Endothelial cell of umbilical vein (primary cell): Measurements from ENCODE around the gene SAMD11. TPM values are rescaled to one million over a fixed set of nuclear protein-coding genes. Genes with fewer than 3 reads are reported as not detected.

ENCODE experiments used
- BruUV-seq: library from RNA; stranded (reverse); fragments of 400-500 nt; replicated peaks from 2 replicates; lab custom pipeline; 2021; lab: Mats Ljungman, UMichigan
- CTCF ChIA-PET: fragments of 300-600, 350-600 bp; sonication (Branson Sonifier 250); formaldehyde crosslinking; loops from one replicate; lab custom pipeline; 2021; ENCODE audit warnings: antibody characterized with exemption, inconsistent platforms; lab: Charles Lee
- POLR2A ChIA-PET: fragments of 300-600, 350-600 bp; sonication (Branson Sonifier 250); formaldehyde crosslinking; loops from one replicate; lab custom pipeline; 2021; ENCODE audit warnings: antibody characterized with exemption, inconsistent platforms; lab: Charles Lee
- DNase-seq: peaks from one replicate; pipeline ENCODE4 v3.0.0-alpha.2; 2011; ENCODE audit warnings: low read depth, low spot score
- FAIRE-seq: peaks from 2 replicates; lab custom pipeline; 2011; peaks lifted over from hg19 to GRCh38; lab: Jason Lieb, UNC
- H2AFZ ChIP-seq: 2 replicates; pipeline ENCODE4 v1.6.0; 2012; ENCODE audit warnings: low read depth, low read length, control low read depth, inconsistent platforms
- H3K27ac ChIP-seq: 2 replicates; pipeline ENCODE4 v1.5.1; 2011; ENCODE audit warnings: low read depth, mild to moderate bottlenecking, control low read depth, low read length, moderate library complexity; ENCODE audit not compliant: insufficient read depth
- H3K27me3 ChIP-seq, 2 experiments: 2 replicates each; pipeline versions ENCODE4 v1.6.0 to v1.6.1; 2011; ENCODE audit warnings: low read length in 2 of 2, mixed read lengths in 1 of 2; ENCODE audit not compliant: control insufficient read depth in 2 of 2, insufficient read depth in 2 of 2
- H3K36me3 ChIP-seq, 2 experiments: 2 replicates in 1 of 2; 3 replicates in 1 of 2; pipeline ENCODE4 v1.5.1; 2011; ENCODE audit warnings: low read length in 2 of 2, mild to moderate bottlenecking in 1 of 2, moderate library complexity in 1 of 2; ENCODE audit not compliant: control insufficient read depth in 2 of 2, insufficient read depth in 2 of 2; ENCODE audit errors: extremely low read depth in 1 of 2
- H3K4me1 ChIP-seq: 3 replicates; pipeline ENCODE4 v1.5.1; 2011; ENCODE audit warnings: mild to moderate bottlenecking, low read length; ENCODE audit not compliant: control insufficient read depth, insufficient read depth; ENCODE audit errors: extremely low read depth
- H3K4me2 ChIP-seq: 2 replicates; pipeline ENCODE4 v1.6.1; 2011; ENCODE audit warnings: low read length, control low read depth, mixed read lengths; ENCODE audit not compliant: insufficient read depth
- H3K4me3 ChIP-seq, 3 experiments: fragments of 200-600 bp in 1 of 3; sonication (generic), shearing (Covaris generic) in 1 of 3; replicated peaks in 1 of 3; 2 replicates each; pipeline ENCODE4 v1.5.1; 2011 to 2016; ENCODE audit warnings: control low read depth in 3 of 3, low read length in 3 of 3, mild to moderate bottlenecking in 2 of 3, inconsistent platforms in 1 of 3, low read depth in 1 of 3, moderate library complexity in 1 of 3; ENCODE audit not compliant: insufficient read depth in 1 of 3
- H3K79me2 ChIP-seq: 2 replicates; pipeline ENCODE4 v1.6.0; 2012; ENCODE audit warnings: low read length, inconsistent platforms; ENCODE audit not compliant: control insufficient read depth, insufficient read depth
- H3K9ac ChIP-seq: replicated peaks from 2 replicates; pipeline ENCODE3; 2011; ENCODE audit warnings: low read length, control low read depth; ENCODE audit not compliant: insufficient read depth; ENCODE audit errors: extremely low read depth
- H3K9me1 ChIP-seq: replicated peaks from 3 replicates; pipeline ENCODE4 v1.6.0; 2011; ENCODE audit warnings: mild to moderate bottlenecking, low read length; ENCODE audit not compliant: control insufficient read depth, insufficient read depth; ENCODE audit errors: extremely low read depth
- H3K9me3 ChIP-seq: replicated peaks from 2 replicates; pipeline ENCODE4 v1.5.1; 2012; ENCODE audit warnings: low read length, inconsistent platforms; ENCODE audit not compliant: control insufficient read depth, insufficient read depth
- H4K20me1 ChIP-seq: replicated peaks from 2 replicates; pipeline ENCODE3; 2011; ENCODE audit warnings: mild to moderate bottlenecking, low read length; ENCODE audit not compliant: control insufficient read depth, insufficient read depth; ENCODE audit errors: extremely low read depth
- EZH2 ChIP-seq: IDR thresholded peaks from 2 replicates; pipeline ENCODE4 v1.6.1; 2012; ENCODE audit warnings: borderline replicate concordance, low read depth, mild to moderate bottlenecking, moderate library complexity, low read length, inconsistent platforms; ENCODE audit not compliant: severe bottlenecking
- FOS ChIP-seq: IDR thresholded peaks from 2 replicates; pipeline ENCODE4 v1.6.1; 2011; ENCODE audit warnings: mild to moderate bottlenecking, low read length, moderate library complexity, borderline replicate concordance; ENCODE audit not compliant: insufficient read depth
- GATA2 ChIP-seq: IDR thresholded peaks from 2 replicates; pipeline ENCODE4 v1.7.0; 2011; ENCODE audit warnings: low read depth, mild to moderate bottlenecking, moderate library complexity, mixed read lengths, low read length; ENCODE audit not compliant: insufficient read length, insufficient read depth
- JUN ChIP-seq: IDR thresholded peaks from 2 replicates; pipeline ENCODE4 v1.6.1; 2011; ENCODE audit warnings: borderline replicate concordance, low read depth; ENCODE audit not compliant: insufficient read length, insufficient read depth
- MAX ChIP-seq: IDR thresholded peaks from 2 replicates; pipeline ENCODE4 v1.6.1; 2011; ENCODE audit not compliant: insufficient read depth, insufficient read length
- MYC ChIP-seq: IDR thresholded peaks from one replicate; pipeline ENCODE4 v1.6.1; 2011; ENCODE audit warnings: mild to moderate bottlenecking, low read depth, low read length
- POLR2A ChIP-seq: IDR thresholded peaks from 2 replicates; pipeline ENCODE4 v1.6.1; 2012; ENCODE audit warnings: low read depth, mild to moderate bottlenecking, control low read depth, low read length
- POLR2AphosphoS5 ChIP-seq: IDR thresholded peaks from 2 replicates; pipeline ENCODE4 v1.6.1; 2012; ENCODE audit warnings: low read depth, mild to moderate bottlenecking, control low read depth, low read length, moderate library complexity; ENCODE audit not compliant: insufficient read depth
- dilution Hi-C: fragments of 300-500 bp; cut with MboI; formaldehyde crosslinking; loops from one replicate; pipeline ENCODE4 v1.15.0; 2019; ENCODE audit warnings: low sequenced_read_pairs; ENCODE audit not compliant: extremely low pct_ligation_motif_present
- intact Hi-C: fragments of 100-400 bp; cut with micrococcal nuclease; formaldehyde crosslinking; loops from one replicate; pipeline ENCODE4 v1.10.0; 2022
- polyA plus RNA-seq, 4 experiments: library from polyadenylated mRNA; depleted of rRNA in 3 of 4; stranded (reverse) in 3 of 4; unstranded in 1 of 4; fragments of >200 nt; gene quantifications; 2 replicates each; pipeline versions ENCODE4 v1.2.1 to v1.2.3, GENCODE V29; 2011 to 2012; ENCODE audit warnings: missing spikeins in 1 of 4
- total RNA-seq: library from RNA; stranded (reverse); gene quantifications from 2 replicates; pipeline ENCODE4 v1.2.3, GENCODE V29; 2021

The SAMD11 gene
- total and polyA plus RNA-seq, 2 donors (not counting 3 experiments of a cell fraction or from before 2014, with no cell fraction given), result not detected

DNA sequence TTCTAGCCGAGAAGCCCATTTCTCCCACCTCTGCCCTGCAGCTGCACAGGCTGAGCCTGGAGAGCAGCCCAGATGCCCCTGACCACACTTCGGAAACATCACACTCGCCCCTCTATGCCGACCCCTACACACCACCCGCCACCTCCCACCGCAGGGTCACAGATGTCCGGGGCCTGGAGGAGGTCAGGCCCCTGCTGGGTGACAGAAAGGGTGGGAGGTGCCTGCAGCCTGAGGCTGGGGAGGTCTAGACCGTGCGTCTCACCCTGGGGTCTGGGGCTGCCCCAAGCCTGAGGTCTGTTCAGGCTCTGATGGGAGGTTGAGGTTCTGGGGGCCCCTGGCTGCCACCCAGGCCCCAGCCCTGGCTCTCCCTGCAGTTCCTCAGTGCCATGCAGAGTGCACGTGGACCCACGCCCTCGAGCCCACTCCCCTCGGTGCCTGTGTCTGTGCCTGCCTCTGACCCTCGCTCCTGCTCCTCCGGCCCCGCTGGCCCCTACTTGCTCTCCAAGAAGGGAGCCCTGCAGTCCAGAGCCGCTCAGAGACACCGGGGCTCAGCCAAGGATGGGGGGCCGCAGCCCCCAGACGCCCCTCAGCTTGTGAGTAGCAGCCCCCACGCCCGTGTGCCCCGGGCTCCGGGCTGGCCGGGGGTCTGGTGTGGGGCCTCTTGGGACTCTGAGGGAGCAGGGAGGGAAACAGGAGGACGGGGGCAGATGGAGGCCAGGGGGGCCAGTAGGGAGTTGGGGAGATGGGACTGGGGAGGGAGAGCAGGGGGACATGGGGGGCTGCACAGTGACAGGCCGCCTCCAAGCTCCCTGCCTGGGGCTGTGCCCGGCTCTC, 50.0 kb downstream of the SAMD11 start:
- intact Hi-C loops, result no loop called here
- Histone ChIP-seq H3K4me1 (no peaks in the 10 kb centered on the region), H3K9me3 (no peaks in the 10 kb centered on the region), H3K27ac (no peak overlapping the region), H2AFZ (no peak overlapping the region), H3K36me3 (no peaks in the 10 kb centered on the region), H3K9me1 (no peaks in the 10 kb centered on the region), H3K4me3 (no peak overlapping the region), H3K27me3 (peaks cover 2% of the 10 kb centered on the region in 2 experiments), H4K20me1 (no peaks in the 10 kb centered on the region), H3K9ac (no peak overlapping the region), H3K4me2 (no peak overlapping the region), H3K79me2 (no peaks in the 10 kb centered on the region)
- CTCF ChIA-PET, result interaction anchor here (1.2 kb wide), 1 partner anchor 11 kb away, joined by 3 read pairs; no protein-coding TSS in a partner anchor
- dilution Hi-C loops, result no loop called here
- DNase-seq (no peak), FAIRE-seq (no peak)
- no TSS peak for BruUV-seq
- POLR2A ChIA-PET, result no interaction called here
- no peak for TF ChIP-seq MAX
- TF ChIP-seq GATA2, result no peak

DNA sequence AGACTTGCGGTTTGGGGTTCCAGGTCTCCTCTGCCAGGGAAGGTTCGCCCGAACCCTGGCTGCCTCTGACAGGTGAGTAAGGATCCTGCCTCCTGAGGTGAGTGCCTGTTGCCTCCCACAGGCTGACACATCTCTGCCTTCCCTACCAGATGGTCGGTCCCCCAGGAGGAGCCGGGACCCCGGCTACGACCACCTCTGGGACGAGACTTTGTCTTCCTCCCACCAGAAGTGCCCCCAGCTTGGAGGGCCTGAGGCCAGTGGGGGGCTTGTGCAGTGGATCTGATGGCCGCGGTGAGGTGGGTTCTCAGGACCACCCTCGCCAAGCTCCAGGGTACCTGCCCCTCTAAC, 50.5 kb downstream of the SAMD11 start:
- DNase-seq (no peak), FAIRE-seq (no peak)
- Histone ChIP-seq H4K20me1 (no peaks in the 10 kb centered on the region), H3K4me2 (no peak overlapping the region), H3K4me1 (no peaks in the 10 kb centered on the region), H3K9ac (no peak overlapping the region), H2AFZ (no peak overlapping the region), H3K27ac (no peak overlapping the region), H3K4me3 (no peak overlapping the region), H3K79me2 (no peaks in the 10 kb centered on the region), H3K27me3 (peaks cover 2% of the 10 kb centered on the region in 2 experiments), H3K9me1 (no peaks in the 10 kb centered on the region), H3K9me3 (no peaks in the 10 kb centered on the region), H3K36me3 (no peaks in the 10 kb centered on the region)
- ChIA-PET CTCF (interaction anchor here (1.2 kb wide), 1 partner anchor 10 kb away, joined by 3 read pairs; no protein-coding TSS in a partner anchor), POLR2A (no interaction called here)
- dilution Hi-C loops, result no loop called here
- intact Hi-C loops, result no loop called here
- TF ChIP-seq POLR2A (no peak), JUN (no peak), POLR2AphosphoS5 (no peak), MYC (no peak), FOS (no peak), EZH2 (no peak)
- no TSS peak for BruUV-seq
